Prostate gland (tissue), 2 donors: ENCODE results near the gene COL1A1. TPM values are rescaled to one million over a fixed set of nuclear protein-coding genes. Genes with fewer than 3 reads are reported as not detected.

Experiments used
- DNase-seq: peaks from one replicate; pipeline ENCODE4 v3.0.0-alpha.2; 2019; ENCODE audit warnings: low spot score
- H3K27ac ChIP-seq, 2 donors: fragments of 200-600 bp; sonication (generic); 2 replicates each; pipeline ENCODE4 v1.5.1; 2017 to 2019
- H3K27me3 ChIP-seq: fragments of 200-600 bp; sonication (generic); replicated peaks from 2 replicates; pipeline ENCODE4 v1.5.1; 2019; ENCODE audit not compliant: insufficient read depth
- H3K36me3 ChIP-seq, 2 donors: fragments of 200-600 bp; sonication (generic); 1 replicate in 1 of 2; 2 replicates in 1 of 2; pipeline versions ENCODE4 v1.5.1 to v1.8.1; 2017 to 2019
- H3K4me1 ChIP-seq: fragments of 200-600 bp; sonication (generic); replicated peaks from 2 replicates; pipeline ENCODE4 v1.5.1; 2019
- H3K4me3 ChIP-seq, 2 donors: fragments of 200-600 bp; sonication (generic); 2 replicates each; pipeline ENCODE4 v1.5.1; 2017 to 2019
- H3K9me3 ChIP-seq: fragments of 200-600 bp; sonication (generic); 2 replicates; pipeline ENCODE4 v1.5.1; 2017
- POLR2A ChIP-seq: fragments of 450-650 bp; IDR thresholded peaks from one replicate; pipeline ENCODE4 v1.6.1; 2016; ENCODE audit warnings: antibody characterized with exemption, mild to moderate bottlenecking
- POLR2AphosphoS5 ChIP-seq: sonication (generic); formaldehyde crosslinking; IDR thresholded peaks from one replicate; pipeline ENCODE4 v1.6.1; 2017; ENCODE audit warnings: antibody characterized with exemption
- WGBS: methylation state at CpG from one replicate; pipeline ENCODE4 v1.1.5; 2018; 5-methylcytosine and 5-hydroxymethylcytosine counted together
- intact Hi-C: fragments of 100-400 bp; cut with DNase I; formaldehyde crosslinking; loops from one replicate; pipeline ENCODE4 v1.14.2; 2022
- total RNA-seq, 2 donors: library from RNA; depleted of rRNA; stranded (reverse); fragments of >200 nt; gene quantifications; one replicate each; pipeline ENCODE4 v1.1.0, GENCODE V29; 2016
- TF ChIP-seq, protein P1 (sequence below), 4 experiments: fragments of 200-600 bp in 2 of 4; fragments of 450-650 bp in 2 of 4; sonication (generic) in 2 of 4; IDR thresholded peaks; 1 replicate in 3 of 4; 2 replicates in 1 of 4; pipeline ENCODE4 v1.5.1; 2016 to 2019; ENCODE audit warnings: antibody characterized with exemption in 4 of 4, mild to moderate bottlenecking in 2 of 4, moderate library complexity in 2 of 4

The COL1A1 gene
- total RNA-seq, 2 donors from 2014 or later, result 21.5 to 81.0 TPM

- Histone ChIP-seq H3K27me3 (no peaks in the 10 kb centered on the region), H3K4me3 (peak overlapping the region; percentile 36 to 39), H3K4me1 (no peaks in the 10 kb centered on the region), H3K9me3 (no peaks in the 10 kb centered on the region), H3K36me3 (no peaks in the 10 kb centered on the region), H3K27ac (peak overlapping the region; percentile 80 to 85)
- intact Hi-C loops, result loop anchor here (2.0 kb wide), 1 partner anchor 33 kb away; the partner anchor contains the start of gene SGCA
- no peak for DNase-seq
- 18% methylated on average over 40 of the region's 41 CpGs for WGBS
- TF ChIP-seq POLR2A (no peak), POLR2AphosphoS5 (no peak)
- TF ChIP-seq, protein P1, sequence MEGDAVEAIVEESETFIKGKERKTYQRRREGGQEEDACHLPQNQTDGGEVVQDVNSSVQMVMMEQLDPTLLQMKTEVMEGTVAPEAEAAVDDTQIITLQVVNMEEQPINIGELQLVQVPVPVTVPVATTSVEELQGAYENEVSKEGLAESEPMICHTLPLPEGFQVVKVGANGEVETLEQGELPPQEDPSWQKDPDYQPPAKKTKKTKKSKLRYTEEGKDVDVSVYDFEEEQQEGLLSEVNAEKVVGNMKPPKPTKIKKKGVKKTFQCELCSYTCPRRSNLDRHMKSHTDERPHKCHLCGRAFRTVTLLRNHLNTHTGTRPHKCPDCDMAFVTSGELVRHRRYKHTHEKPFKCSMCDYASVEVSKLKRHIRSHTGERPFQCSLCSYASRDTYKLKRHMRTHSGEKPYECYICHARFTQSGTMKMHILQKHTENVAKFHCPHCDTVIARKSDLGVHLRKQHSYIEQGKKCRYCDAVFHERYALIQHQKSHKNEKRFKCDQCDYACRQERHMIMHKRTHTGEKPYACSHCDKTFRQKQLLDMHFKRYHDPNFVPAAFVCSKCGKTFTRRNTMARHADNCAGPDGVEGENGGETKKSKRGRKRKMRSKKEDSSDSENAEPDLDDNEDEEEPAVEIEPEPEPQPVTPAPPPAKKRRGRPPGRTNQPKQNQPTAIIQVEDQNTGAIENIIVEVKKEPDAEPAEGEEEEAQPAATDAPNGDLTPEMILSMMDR (IDR thresholded peaks at IDR 0.05), result no peak
Measured at GRCh38 chr17:50199211-50199802, 2.1 kb downstream of the COL1A1 start.

DNA sequence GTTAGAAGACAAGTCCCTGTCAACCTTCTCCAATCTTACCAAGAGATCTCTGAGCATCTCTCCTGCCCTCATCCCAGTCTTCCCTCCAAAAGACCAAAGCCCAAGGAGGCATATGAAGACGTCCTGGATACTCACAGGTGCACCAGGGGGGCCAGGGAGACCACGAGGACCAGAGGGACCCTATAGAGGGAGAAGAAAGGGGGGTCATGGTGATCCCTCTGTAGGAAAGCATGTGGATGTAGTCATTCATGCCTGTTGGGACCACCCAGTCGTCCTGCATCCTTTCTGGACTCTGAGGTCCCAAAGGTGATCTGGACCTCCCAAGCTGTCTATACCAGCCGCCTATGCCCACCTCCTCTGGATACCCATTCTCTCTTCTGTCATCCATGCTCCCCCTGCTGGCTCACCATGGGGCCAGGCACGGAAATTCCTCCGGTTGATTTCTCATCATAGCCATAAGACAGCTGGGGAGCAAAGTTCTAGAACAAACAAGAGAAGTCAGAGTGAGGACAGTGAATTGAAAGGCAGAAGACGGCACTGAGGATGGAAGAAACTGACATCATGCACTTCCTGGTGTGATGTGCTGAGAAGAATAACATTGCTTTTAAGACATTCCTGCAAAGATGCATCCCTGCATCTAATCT, 3.3 kb downstream of the COL1A1 start:
- peaks cover 0 to 6% of the 10 kb centered on the region in 2 donors for H3K36me3 ChIP-seq
- 22% methylated on average over 7 of the region's 7 CpGs for WGBS
- H3K27me3 ChIP-seq, result no peaks in the 10 kb centered on the region
- TF ChIP-seq POLR2A, result no peak
- TF ChIP-seq POLR2AphosphoS5, result peak; percentile 74
- TF ChIP-seq, protein P1 (IDR thresholded peaks at IDR 0.05), result peak; percentile 28 to 81 (median 66)
- no peaks in the 10 kb centered on the region for H3K4me1 ChIP-seq
- H3K9me3 ChIP-seq, result no peaks in the 10 kb centered on the region
- H3K27ac ChIP-seq, result peak overlapping the region in 1 of 2 donors; percentile 80
- peak; percentile 64 for DNase-seq
- no peak overlapping the region for H3K4me3 ChIP-seq
- intact Hi-C loops, result loop anchor here (2.0 kb wide), 1 partner anchor 31 kb away; the partner anchor contains the start of gene SGCA

DNA sequence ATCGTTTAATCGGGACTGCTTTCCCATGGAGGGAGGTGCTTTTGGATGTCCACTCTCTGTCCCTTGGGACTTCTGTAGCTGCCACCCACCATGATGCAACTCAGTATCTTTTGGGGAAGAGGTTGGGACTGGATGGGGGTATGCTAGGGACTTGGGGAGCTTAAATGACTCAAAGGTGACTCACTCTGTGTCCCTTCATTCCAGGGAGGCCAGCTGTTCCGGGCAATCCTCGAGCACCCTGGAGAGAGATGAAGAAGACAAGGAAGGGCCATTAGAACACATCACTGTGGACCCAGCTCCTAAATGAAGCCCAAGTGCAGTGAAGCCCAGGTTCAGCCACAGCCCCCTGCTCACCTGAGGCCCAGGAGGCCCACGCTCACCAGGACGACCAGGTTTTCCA, 4.6 kb downstream of the COL1A1 start:
- Histone ChIP-seq H3K9me3 (no peaks in the 10 kb centered on the region), H3K36me3 (peaks cover 0 to 6% of the 10 kb centered on the region in 2 donors), H3K4me3 (no peak overlapping the region), H3K4me1 (no peaks in the 10 kb centered on the region), H3K27me3 (no peaks in the 10 kb centered on the region), H3K27ac (peak overlapping the region; percentile 32 to 80)
- TF ChIP-seq POLR2A (no peak), POLR2AphosphoS5 (no peak)
- TF ChIP-seq, protein P1 (IDR thresholded peaks at IDR 0.05), result no peak
- 68% methylated on average over 6 of the region's 6 CpGs for WGBS
- intact Hi-C loops, result no loop called here
- DNase-seq, result no peak

- Histone ChIP-seq H3K4me1 (no peaks in the 10 kb centered on the region), H3K27ac (peak overlapping the region; percentile 32 to 80), H3K36me3 (peaks cover 0 to 6% of the 10 kb centered on the region in 2 donors), H3K27me3 (no peaks in the 10 kb centered on the region), H3K4me3 (no peak overlapping the region), H3K9me3 (no peaks in the 10 kb centered on the region)
- TF ChIP-seq POLR2AphosphoS5, result no peak
- TF ChIP-seq, protein P1 (IDR thresholded peaks at IDR 0.05), result no peak
- no peak for TF ChIP-seq POLR2A
- WGBS, result 67% methylated on average over 3 of the region's 5 CpGs
- DNase-seq, result no peak
- intact Hi-C loops, result no loop called here
Measured at GRCh38 chr17:50196036-50196435, 5.4 kb downstream of the COL1A1 start.
